SK-N-SH (cell line): Measurements from ENCODE around the gene PPME1. TPM values are rescaled to one million over a fixed set of nuclear protein-coding genes. Genes with fewer than 3 reads are reported as not detected.

ENCODE experiments used
- CTCF ChIA-PET: fragments of 300-600, 350-600 bp; formaldehyde crosslinking; extraction: SDS; loops from one replicate; lab custom pipeline; 2021; lab: Yijun Ruan, JAX
- POLR2A ChIA-PET: fragments of 350-600 bp; sonication (Branson Sonifier 250); formaldehyde crosslinking; extraction: SDS; loops from one replicate; lab custom pipeline; 2020; ENCODE audit warnings: antibody characterized with exemption, inconsistent platforms; lab: Yijun Ruan, JAX
- DNase-seq: peaks from one replicate; pipeline ENCODE4 v3.0.0; 2012
- H2AFZ ChIP-seq: fragments of 200-600 bp; sonication (generic); 2 replicates; pipeline ENCODE4 v1.8.1; 2016; ENCODE audit warnings: antibody characterized with exemption, mild to moderate bottlenecking, low read depth
- H3F3A ChIP-seq: fragments of 200-600 bp; sonication (generic); replicated peaks from 2 replicates; pipeline ENCODE3; 2016; ENCODE audit warnings: antibody characterized with exemption, mild to moderate bottlenecking; ENCODE audit not compliant: insufficient read depth
- H3K27ac ChIP-seq, 2 experiments: fragments of 200-500 bp in 1 of 2; fragments of 200-600 bp in 1 of 2; sonication (Bioruptor generic) in 1 of 2; sonication (generic), shearing (Covaris generic) in 1 of 2; 2 replicates each; pipeline versions ENCODE4 v1.5.1 to v1.6.1; 2014 to 2016; ENCODE audit warnings: low read depth in 2 of 2, inconsistent platforms in 1 of 2, low read length in 1 of 2, mild to moderate bottlenecking in 1 of 2, mixed read lengths in 1 of 2
- H3K27me3 ChIP-seq: fragments of 200-600 bp; sonication (generic), shearing (Covaris generic); 2 replicates; pipeline ENCODE4 v1.6.1; 2016; ENCODE audit warnings: mixed run types; ENCODE audit not compliant: insufficient read depth
- H3K36me3 ChIP-seq, 2 experiments: fragments of 200-500 bp in 1 of 2; fragments of 200-600 bp in 1 of 2; sonication (Bioruptor generic) in 1 of 2; sonication (generic) in 1 of 2; replicated peaks in 1 of 2; 2 replicates each; pipeline versions ENCODE3 to v1.5.1; 2014 to 2016; ENCODE audit warnings: low read length in 1 of 2, mild to moderate bottlenecking in 1 of 2; ENCODE audit not compliant: insufficient read depth in 2 of 2, control insufficient read depth in 1 of 2
- H3K4me1 ChIP-seq, 2 experiments: fragments of 200-500 bp in 1 of 2; fragments of 200-600 bp in 1 of 2; sonication (Bioruptor generic) in 1 of 2; sonication (generic), shearing (Covaris generic) in 1 of 2; 2 replicates each; pipeline versions ENCODE4 v1.5.1 to v1.6.1; 2014 to 2016; ENCODE audit warnings: low read depth in 1 of 2, low read length in 1 of 2, mixed run types in 1 of 2; ENCODE audit not compliant: insufficient read depth in 2 of 2, control insufficient read depth in 1 of 2
- H3K4me2 ChIP-seq: fragments of 200-600 bp; sonication (generic), shearing (Covaris generic); 2 replicates; pipeline ENCODE4 v1.6.1; 2017; ENCODE audit warnings: mixed run types
- H3K4me3 ChIP-seq, 2 experiments: fragments of 200-500 bp in 1 of 2; fragments of 200-600 bp in 1 of 2; sonication (Bioruptor generic) in 1 of 2; sonication (generic), shearing (Covaris generic) in 1 of 2; 2 replicates each; pipeline versions ENCODE4 v1.5.1 to v1.8.1; 2014 to 2016; ENCODE audit warnings: low read depth in 2 of 2, inconsistent platforms in 1 of 2, low read length in 1 of 2, mild to moderate bottlenecking in 1 of 2, mixed read lengths in 1 of 2, moderate library complexity in 1 of 2
- H3K79me2 ChIP-seq: fragments of 200-600 bp; sonication (generic); 2 replicates; pipeline ENCODE4 v1.8.1; 2017; ENCODE audit warnings: mild to moderate bottlenecking; ENCODE audit not compliant: insufficient read depth
- H3K9ac ChIP-seq: fragments of 200-600 bp; sonication (generic); 2 replicates; pipeline ENCODE4 v1.6.1; 2017; ENCODE audit warnings: mixed run types
- H3K9me2 ChIP-seq: fragments of 200-600 bp; sonication (generic); 2 replicates; pipeline ENCODE4 v1.6.1; 2017; ENCODE audit warnings: mixed run types
- H3K9me3 ChIP-seq: fragments of 200-600 bp; sonication (generic); 2 replicates; pipeline ENCODE4 v1.6.1; 2017; ENCODE audit warnings: mixed run types, mild to moderate bottlenecking, moderate library complexity
- H4K20me1 ChIP-seq: fragments of 200-600 bp; sonication (generic); 2 replicates; pipeline ENCODE4 v1.6.1; 2017; ENCODE audit warnings: mild to moderate bottlenecking, mixed run types; ENCODE audit not compliant: insufficient read depth
- CHD2 ChIP-seq: fragments of 150-350 bp; IDR thresholded peaks from 2 replicates; pipeline ENCODE4 v1.6.1; 2018; ENCODE audit warnings: low read length; ENCODE audit not compliant: partially characterized antibody
- EP300 ChIP-seq, 2 experiments: IDR thresholded peaks; 2 replicates each; pipeline versions ENCODE4 v1.4.0 to v1.6.1; 2012; ENCODE audit warnings: borderline replicate concordance in 1 of 2, low read depth in 1 of 2, low read length in 1 of 2
- GATA2 ChIP-seq: sonication (generic); formaldehyde crosslinking; IDR thresholded peaks from 2 replicates; pipeline ENCODE4 v1.5.0; 2020; ENCODE audit warnings: mild to moderate bottlenecking, missing genetic modification reagents
- IRF3 ChIP-seq: fragments of 150-350 bp; IDR thresholded peaks from 2 replicates; pipeline ENCODE4 v1.6.1; 2016; ENCODE audit warnings: mild to moderate bottlenecking, low read depth, low read length
- MEF2A ChIP-seq: IDR thresholded peaks from 2 replicates; pipeline ENCODE4 v1.4.0; 2012; ENCODE audit warnings: low read depth, borderline replicate concordance
- MXI1 ChIP-seq: IDR thresholded peaks from 2 replicates; pipeline ENCODE4 v1.6.1; 2012; ENCODE audit warnings: mild to moderate bottlenecking, low read depth, low read length, improper control_type of control experiment
- NFIC ChIP-seq: IDR thresholded peaks from 2 replicates; pipeline ENCODE4 v1.4.0; 2012; ENCODE audit warnings: borderline replicate concordance
- NRF1 ChIP-seq: IDR thresholded peaks from 2 replicates; pipeline ENCODE4 v1.6.1; 2012; ENCODE audit warnings: low read depth, mild to moderate bottlenecking, low read length
- POLR2AphosphoS5 ChIP-seq: IDR thresholded peaks from 2 replicates; pipeline ENCODE4 v1.6.1; 2012; ENCODE audit warnings: low read depth, low read length
- RCOR1 ChIP-seq: fragments of 150-350 bp; IDR thresholded peaks from 2 replicates; pipeline ENCODE4 v1.6.1; 2017; ENCODE audit warnings: antibody characterized with exemption, low read length
- SMC3 ChIP-seq: IDR thresholded peaks from 2 replicates; pipeline ENCODE4 v1.6.1; 2012; ENCODE audit warnings: low read depth, low read length, improper control_type of control experiment
- TAF1 ChIP-seq: IDR thresholded peaks from 2 replicates; pipeline ENCODE4 v1.6.1; 2012; ENCODE audit warnings: low read depth, mild to moderate bottlenecking, low read length, moderate library complexity, borderline replicate concordance
- TCF12 ChIP-seq: IDR thresholded peaks from 2 replicates; pipeline ENCODE4 v1.4.0; 2012
- TEAD4 ChIP-seq: IDR thresholded peaks from 2 replicates; pipeline ENCODE4 v1.4.0; 2012; ENCODE audit warnings: mild to moderate bottlenecking, borderline replicate concordance; ENCODE audit not compliant: insufficient read depth
- WGBS: methylation state at CpG from one replicate; pipeline ENCODE4 v1.1.6; 2017; ENCODE audit warnings: low lambda C conversion rate; 5-methylcytosine and 5-hydroxymethylcytosine counted together
- polyA plus RNA-seq, 3 experiments: library from polyadenylated mRNA; depleted of rRNA; stranded (reverse); fragments of >200 nt; gene quantifications; 2 replicates each; pipeline ENCODE4 v1.2.3, GENCODE V29; 2012
- TF ChIP-seq, protein P1 (sequence below): IDR thresholded peaks from 2 replicates; pipeline ENCODE4 v1.4.0; 2012; ENCODE audit warnings: low read depth
- TF ChIP-seq, protein P2 (sequence below): IDR thresholded peaks from 2 replicates; pipeline ENCODE4; 2012
- TF ChIP-seq, protein P3 (sequence below): fragments of 150-350 bp; IDR thresholded peaks from 2 replicates; pipeline ENCODE4 v1.6.1; 2017; ENCODE audit warnings: antibody characterized with exemption, low read length, low read depth, borderline replicate concordance
- TF ChIP-seq, protein P4 (sequence below): IDR thresholded peaks from 2 replicates; pipeline ENCODE4 v1.6.1; 2012; ENCODE audit warnings: mild to moderate bottlenecking, low read depth, low read length, moderate library complexity

The PPME1 gene
- polyA plus RNA-seq, 1 of the 3 experiments (the other 2 are of a cell fraction): 107 TPM

DNA sequence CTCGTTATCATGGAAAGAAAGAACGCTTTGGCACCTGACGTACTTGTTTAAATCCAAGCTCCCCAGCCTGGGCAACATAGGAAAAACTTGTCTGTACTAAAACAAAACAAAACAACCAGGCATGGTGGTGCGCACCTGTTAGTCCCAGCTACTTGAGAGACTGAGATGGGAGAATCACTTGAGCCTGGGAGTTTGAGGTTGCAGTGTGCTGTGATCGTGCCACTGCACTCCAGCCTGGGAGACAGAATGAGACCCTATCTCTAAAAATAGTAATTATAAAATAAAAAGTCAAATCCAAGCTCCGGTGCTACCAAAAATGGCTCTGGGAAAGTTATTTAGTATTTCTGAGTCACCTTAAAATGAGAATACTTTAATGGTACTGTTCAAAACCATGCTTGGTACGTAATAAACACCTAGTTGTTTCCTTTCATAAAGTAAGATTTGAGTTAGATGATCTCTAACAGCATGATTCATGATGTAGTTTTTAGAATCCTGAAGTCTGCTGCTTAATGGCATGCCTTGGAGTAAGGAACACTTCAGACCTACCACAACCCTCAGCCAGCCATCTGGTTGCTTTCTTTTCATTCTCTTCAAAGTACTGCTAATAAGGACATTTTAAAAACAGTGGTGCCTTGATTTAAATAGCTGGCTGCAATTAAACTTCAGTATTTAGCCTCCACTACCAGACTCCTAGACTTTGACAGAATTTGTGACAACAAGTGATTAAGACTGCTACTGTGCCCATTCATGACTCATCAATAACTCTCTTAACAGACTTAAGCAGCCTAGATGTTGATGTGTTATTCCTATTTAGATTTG, 8.4 kb downstream of the PPME1 start:
- no peak for TF ChIP-seq TAF1
- no peak for TF ChIP-seq SMC3
- TF ChIP-seq GATA2 (CRISPR knock-in tag): no peak
- TF ChIP-seq NRF1: no peak
- TF ChIP-seq MXI1: no peak
- TF ChIP-seq, protein P1, sequence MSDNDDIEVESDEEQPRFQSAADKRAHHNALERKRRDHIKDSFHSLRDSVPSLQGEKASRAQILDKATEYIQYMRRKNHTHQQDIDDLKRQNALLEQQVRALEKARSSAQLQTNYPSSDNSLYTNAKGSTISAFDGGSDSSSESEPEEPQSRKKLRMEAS: no peak
- no peak for TF ChIP-seq EP300 (IDR thresholded peaks at IDR 0.05; ENCODE audit: borderline replicate concordance in 1 of 2, low read depth in 1 of 2, low read length in 1 of 2)
- TF ChIP-seq RCOR1: no peak
- no peak for TF ChIP-seq TEAD4
- TF ChIP-seq, protein P2, sequence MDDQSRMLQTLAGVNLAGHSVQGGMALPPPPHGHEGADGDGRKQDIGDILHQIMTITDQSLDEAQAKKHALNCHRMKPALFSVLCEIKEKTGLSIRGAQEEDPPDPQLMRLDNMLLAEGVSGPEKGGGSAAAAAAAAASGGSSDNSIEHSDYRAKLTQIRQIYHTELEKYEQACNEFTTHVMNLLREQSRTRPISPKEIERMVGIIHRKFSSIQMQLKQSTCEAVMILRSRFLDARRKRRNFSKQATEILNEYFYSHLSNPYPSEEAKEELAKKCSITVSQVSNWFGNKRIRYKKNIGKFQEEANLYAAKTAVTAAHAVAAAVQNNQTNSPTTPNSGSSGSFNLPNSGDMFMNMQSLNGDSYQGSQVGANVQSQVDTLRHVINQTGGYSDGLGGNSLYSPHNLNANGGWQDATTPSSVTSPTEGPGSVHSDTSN: no peak
- TF ChIP-seq IRF3: no peak
- TF ChIP-seq NFIC: no peak
- TF ChIP-seq TCF12: no peak
- TF ChIP-seq POLR2AphosphoS5: no peak
- no peak for DNase-seq
- Histone ChIP-seq H3K79me2 (peaks cover 94% of the 10 kb centered on the region), H3K4me2 (no peak overlapping the region), H3K9ac (no peak overlapping the region), H3K27me3 (no peaks in the 10 kb centered on the region), H3K4me1 (peaks cover 0 to 7% of the 10 kb centered on the region in 2 experiments; a peak in 1 of 4 replicates), H3K9me2 (no peaks in the 10 kb centered on the region), H3F3A (peaks cover 12% of the 10 kb centered on the region), H3K9me3 (no peaks in the 10 kb centered on the region), H3K36me3 (peaks cover 4 to 5% of the 10 kb centered on the region in 2 experiments), H3K27ac (no peak overlapping the region; a peak in 2 of 4 replicates), H4K20me1 (peaks cover 21% of the 10 kb centered on the region), H2AFZ (no peak overlapping the region), H3K4me3 (no peak overlapping the region)
- ChIA-PET POLR2A (no interaction called here), CTCF (interaction anchor here (1.5 kb wide), 1 partner anchor 76 kb away, joined by 4 read pairs; no protein-coding TSS in a partner anchor)
- 91% methylated on average over 7 of the region's 7 CpGs for WGBS

- Histone ChIP-seq H3K9ac (no peak overlapping the region), H3K9me2 (no peaks in the 10 kb centered on the region), H2AFZ (no peak overlapping the region), H3K79me2 (peaks cover 94% of the 10 kb centered on the region), H3K36me3 (peaks cover 0 to 18% of the 10 kb centered on the region in 2 experiments), H3K4me3 (no peak overlapping the region), H3K4me2 (no peak overlapping the region), H3F3A (peaks cover 30% of the 10 kb centered on the region), H3K27me3 (no peaks in the 10 kb centered on the region), H3K4me1 (0 out of 4 replicates have a peak, but pooled peaks cover 0 to 7% of the 10 kb centered on the region in 2 experiments), H3K9me3 (no peaks in the 10 kb centered on the region), H3K27ac (no peak overlapping the region), H4K20me1 (peaks cover 30% of the 10 kb centered on the region)
- 97% methylated on average over 4 of the region's 4 CpGs for WGBS
- DNase-seq: no peak
- ChIA-PET POLR2A (no interaction called here), CTCF (interaction anchor here (0.8 kb wide), 1 partner anchor 26 kb away, joined by 3 read pairs; no protein-coding TSS in a partner anchor)
- TF ChIP-seq MEF2A (no peak), CHD2 (no peak), IRF3 (no peak)
- TF ChIP-seq, protein P3, sequence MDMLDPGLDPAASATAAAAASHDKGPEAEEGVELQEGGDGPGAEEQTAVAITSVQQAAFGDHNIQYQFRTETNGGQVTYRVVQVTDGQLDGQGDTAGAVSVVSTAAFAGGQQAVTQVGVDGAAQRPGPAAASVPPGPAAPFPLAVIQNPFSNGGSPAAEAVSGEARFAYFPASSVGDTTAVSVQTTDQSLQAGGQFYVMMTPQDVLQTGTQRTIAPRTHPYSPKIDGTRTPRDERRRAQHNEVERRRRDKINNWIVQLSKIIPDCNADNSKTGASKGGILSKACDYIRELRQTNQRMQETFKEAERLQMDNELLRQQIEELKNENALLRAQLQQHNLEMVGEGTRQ: no peak
- TF ChIP-seq, protein P4, sequence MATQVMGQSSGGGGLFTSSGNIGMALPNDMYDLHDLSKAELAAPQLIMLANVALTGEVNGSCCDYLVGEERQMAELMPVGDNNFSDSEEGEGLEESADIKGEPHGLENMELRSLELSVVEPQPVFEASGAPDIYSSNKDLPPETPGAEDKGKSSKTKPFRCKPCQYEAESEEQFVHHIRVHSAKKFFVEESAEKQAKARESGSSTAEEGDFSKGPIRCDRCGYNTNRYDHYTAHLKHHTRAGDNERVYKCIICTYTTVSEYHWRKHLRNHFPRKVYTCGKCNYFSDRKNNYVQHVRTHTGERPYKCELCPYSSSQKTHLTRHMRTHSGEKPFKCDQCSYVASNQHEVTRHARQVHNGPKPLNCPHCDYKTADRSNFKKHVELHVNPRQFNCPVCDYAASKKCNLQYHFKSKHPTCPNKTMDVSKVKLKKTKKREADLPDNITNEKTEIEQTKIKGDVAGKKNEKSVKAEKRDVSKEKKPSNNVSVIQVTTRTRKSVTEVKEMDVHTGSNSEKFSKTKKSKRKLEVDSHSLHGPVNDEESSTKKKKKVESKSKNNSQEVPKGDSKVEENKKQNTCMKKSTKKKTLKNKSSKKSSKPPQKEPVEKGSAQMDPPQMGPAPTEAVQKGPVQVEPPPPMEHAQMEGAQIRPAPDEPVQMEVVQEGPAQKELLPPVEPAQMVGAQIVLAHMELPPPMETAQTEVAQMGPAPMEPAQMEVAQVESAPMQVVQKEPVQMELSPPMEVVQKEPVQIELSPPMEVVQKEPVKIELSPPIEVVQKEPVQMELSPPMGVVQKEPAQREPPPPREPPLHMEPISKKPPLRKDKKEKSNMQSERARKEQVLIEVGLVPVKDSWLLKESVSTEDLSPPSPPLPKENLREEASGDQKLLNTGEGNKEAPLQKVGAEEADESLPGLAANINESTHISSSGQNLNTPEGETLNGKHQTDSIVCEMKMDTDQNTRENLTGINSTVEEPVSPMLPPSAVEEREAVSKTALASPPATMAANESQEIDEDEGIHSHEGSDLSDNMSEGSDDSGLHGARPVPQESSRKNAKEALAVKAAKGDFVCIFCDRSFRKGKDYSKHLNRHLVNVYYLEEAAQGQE: no peak
Observed at GRCh38 chr11:74182635-74183034, 11.5 kb downstream of the PPME1 start.
